PC-3 (cell line): Measurements from ENCODE around the gene CIP2A.

ENCODE experiments used
- CTCF ChIP-seq: fragments of 300-600 bp; sonication (generic); conservative IDR thresholded peaks from 2 replicates; pipeline ENCODE4 v1.5.1; 2017; ENCODE audit warnings: antibody characterized with exemption, low read depth, mild to moderate bottlenecking, low read length
- EZH2 ChIP-seq: fragments of 300-600 bp; sonication (generic); IDR thresholded peaks from one replicate; pipeline ENCODE4 v1.6.1; 2017; ENCODE audit warnings: antibody characterized with exemption, mild to moderate bottlenecking, low read length; ENCODE audit not compliant: unreplicated experiment
- EZH2phosphoT487 ChIP-seq: fragments of 300-600 bp; sonication (generic); IDR thresholded peaks from 2 replicates; pipeline ENCODE4 v1.6.1; 2018; ENCODE audit warnings: mild to moderate bottlenecking, antibody characterized with exemption, low read length, borderline replicate concordance

GRCh38 chr3:108602935-108603294 lies 13.7 kb upstream of the CIP2A start:
- no peak for TF ChIP-seq CTCF
- no peak for TF ChIP-seq EZH2
- no peak for TF ChIP-seq EZH2phosphoT487
